Dendritic cell treated with granulocyte-macrophage colony-stimulating factor and Interleukin-4, amounts not matched to agents 40 ng/mL and 50 ng/mL, for 4 days (primary cell): Measurements from ENCODE around the gene MYO16.

ENCODE experiments used
- H3K27ac Mint-ChIP-seq: one replicate; pipeline ENCODE4 v1.8.0; 2022; ENCODE audit warnings: mild to moderate bottlenecking, mixed read lengths
- H3K27me3 Mint-ChIP-seq: one replicate; pipeline ENCODE4 v1.8.0; 2022; ENCODE audit warnings: mild to moderate bottlenecking, mixed read lengths
- H3K36me3 Mint-ChIP-seq: one replicate; pipeline ENCODE4 v1.8.0; 2022; ENCODE audit warnings: low read depth, mixed read lengths
- H3K4me1 Mint-ChIP-seq: one replicate; pipeline ENCODE4 v1.8.0; 2022; ENCODE audit warnings: low read depth, mixed read lengths
- H3K4me3 Mint-ChIP-seq: one replicate; pipeline ENCODE4 v1.8.0; 2022; ENCODE audit warnings: mild to moderate bottlenecking, moderate library complexity, mixed read lengths
- H3K9me3 Mint-ChIP-seq: one replicate; pipeline ENCODE4 v1.8.0; 2022; ENCODE audit warnings: mixed read lengths
- intact Hi-C: fragments of 100-400 bp; cut with micrococcal nuclease; formaldehyde crosslinking; loops from one replicate; pipeline ENCODE4 v1.15.0; 2022

Gene MYO16

DNA sequence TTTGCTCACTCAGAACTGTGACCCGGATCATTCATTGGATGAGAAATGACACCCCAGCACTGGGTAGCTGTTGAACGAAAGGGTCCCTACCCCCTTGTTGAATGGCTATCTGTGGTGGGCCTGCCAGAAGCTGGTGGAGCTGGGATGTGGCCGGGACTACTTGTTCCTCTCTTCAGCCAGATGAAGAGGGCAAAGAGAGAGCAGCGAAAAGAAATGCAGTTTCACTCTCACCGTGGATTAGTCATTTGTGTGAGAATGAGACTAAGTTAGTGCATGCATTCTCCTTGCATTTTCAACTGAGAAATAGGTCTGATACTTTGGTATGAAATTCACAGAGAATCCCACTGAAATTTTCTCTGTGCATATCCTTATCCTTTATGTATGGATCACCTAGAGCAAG is 603.9 kb downstream of the MYO16 start:
- no peak overlapping the region for H3K4me3 Mint-ChIP-seq
- H3K4me1 Mint-ChIP-seq = no peaks in the 10 kb centered on the region
- intact Hi-C loops = no loop called here
- no peak overlapping the region for H3K27ac Mint-ChIP-seq
- peaks cover 17% of the 10 kb centered on the region for H3K9me3 Mint-ChIP-seq
- no peaks in the 10 kb centered on the region for H3K27me3 Mint-ChIP-seq
- no peaks in the 10 kb centered on the region for H3K36me3 Mint-ChIP-seq

DNA sequence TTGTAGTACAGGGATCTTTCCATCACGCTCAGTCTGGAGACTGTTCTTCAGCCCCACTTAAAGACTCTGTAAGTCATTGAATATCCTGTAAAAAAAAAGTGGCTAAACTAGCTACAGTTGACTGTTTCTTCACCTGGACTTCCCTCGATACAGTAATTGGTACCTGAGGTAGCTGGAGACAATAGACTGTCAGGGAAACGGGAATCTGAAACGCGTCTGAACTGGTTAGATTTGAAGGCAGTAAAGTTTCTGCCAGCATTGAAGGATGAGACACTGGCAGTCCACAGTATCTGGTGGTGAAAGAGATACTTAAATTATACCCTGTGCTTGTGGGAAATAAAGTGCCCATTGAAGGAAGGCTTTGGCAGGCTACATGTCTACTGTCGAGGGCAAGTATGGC is 606.5 kb downstream of the MYO16 start:
- Mint-ChIP-seq H3K27me3 (no peaks in the 10 kb centered on the region), H3K4me3 (no peak overlapping the region), H3K27ac (no peak overlapping the region), H3K9me3 (no peaks in the 10 kb centered on the region), H3K36me3 (no peaks in the 10 kb centered on the region), H3K4me1 (no peaks in the 10 kb centered on the region)
- intact Hi-C loops = no loop called here

DNA sequence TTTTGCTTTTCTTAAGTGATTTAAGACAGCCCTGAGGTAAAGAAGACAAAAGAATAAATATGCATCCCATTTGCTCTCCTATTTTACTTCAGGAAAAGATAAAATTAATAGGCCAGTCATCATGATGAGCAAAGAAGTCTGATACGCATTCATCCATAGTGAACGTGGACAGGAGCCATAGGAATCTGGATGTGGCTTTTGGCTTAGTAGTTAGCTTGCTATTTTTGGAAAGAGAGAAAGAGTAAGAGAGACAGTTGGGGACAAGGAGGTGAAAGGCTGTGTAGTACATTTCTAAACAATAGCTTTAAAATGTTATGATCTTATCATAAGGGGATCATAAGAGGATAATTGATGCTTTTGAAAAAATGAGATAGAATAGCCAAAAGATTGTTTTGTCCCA is 611.7 kb downstream of the MYO16 start:
- no peaks in the 10 kb centered on the region for H3K4me1 Mint-ChIP-seq
- no peak overlapping the region for H3K27ac Mint-ChIP-seq

DNA sequence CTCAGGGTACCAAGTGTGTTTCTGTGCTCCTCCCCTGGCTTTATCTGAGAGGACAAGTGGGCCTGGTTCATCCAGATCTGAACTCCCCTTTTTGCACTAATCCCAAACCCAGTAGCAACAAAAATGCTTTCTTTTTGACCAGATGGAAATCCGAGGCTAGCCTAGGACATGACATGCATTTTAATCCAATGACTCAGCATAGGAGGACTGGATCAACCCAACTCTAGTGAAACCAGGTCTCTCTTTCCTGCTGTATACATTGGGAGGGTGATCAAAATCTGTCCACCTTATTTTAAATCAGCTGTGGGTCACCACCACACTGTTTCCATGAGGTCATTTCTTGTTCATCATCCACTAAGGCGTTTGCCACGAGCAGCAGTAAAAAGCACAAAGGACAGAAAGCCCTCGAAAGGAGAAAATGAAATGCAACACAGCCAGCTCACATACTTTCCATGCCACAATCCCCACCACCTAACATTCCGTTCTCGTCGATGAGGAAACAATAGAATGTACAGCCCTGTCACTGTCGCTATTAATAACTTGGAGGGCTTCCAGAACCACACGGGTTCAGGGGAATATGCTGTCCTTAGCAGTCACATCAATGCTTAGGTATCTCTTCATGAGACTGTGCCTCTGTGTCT is 614.0 kb downstream of the MYO16 start:
- intact Hi-C loops = no loop called here
- H3K36me3 Mint-ChIP-seq = no peaks in the 10 kb centered on the region
- H3K27me3 Mint-ChIP-seq = peaks cover 7% of the 10 kb centered on the region

More for the DNA sequence above, 611.7 kb downstream of the MYO16 start:
- no peak overlapping the region for H3K4me3 Mint-ChIP-seq
- H3K9me3 Mint-ChIP-seq = no peaks in the 10 kb centered on the region
- H3K27me3 Mint-ChIP-seq = peaks cover 7% of the 10 kb centered on the region
- no peaks in the 10 kb centered on the region for H3K36me3 Mint-ChIP-seq
- intact Hi-C loops = no loop called here

DNA sequence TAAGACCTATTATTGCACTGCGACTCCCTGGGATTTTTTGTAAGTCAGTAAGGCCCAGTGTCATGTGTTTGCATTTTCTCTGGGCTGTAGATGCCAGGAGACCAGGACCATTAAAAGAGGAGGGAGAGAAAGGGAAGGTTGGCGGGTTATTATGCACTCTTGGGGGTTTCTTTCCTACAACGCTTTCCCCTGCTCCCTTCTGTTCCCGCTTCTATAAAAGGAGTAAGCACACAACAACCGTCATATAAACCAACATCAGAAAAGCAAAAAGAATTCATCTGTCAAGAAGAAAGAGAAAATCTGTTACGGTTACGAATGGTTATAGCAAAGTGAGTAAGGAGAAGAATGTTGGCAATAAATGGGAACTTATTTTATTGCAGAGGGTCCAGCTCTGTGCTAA is 615.2 kb downstream of the MYO16 start:
- peaks cover 7% of the 10 kb centered on the region for H3K27me3 Mint-ChIP-seq
- H3K9me3 Mint-ChIP-seq = no peaks in the 10 kb centered on the region
- intact Hi-C loops = no loop called here
- H3K36me3 Mint-ChIP-seq = no peaks in the 10 kb centered on the region
- H3K4me3 Mint-ChIP-seq = no peak overlapping the region
- no peak overlapping the region for H3K27ac Mint-ChIP-seq
- no peaks in the 10 kb centered on the region for H3K4me1 Mint-ChIP-seq

More for the DNA sequence above, 614.0 kb downstream of the MYO16 start:
- Mint-ChIP-seq H3K4me1 (no peaks in the 10 kb centered on the region), H3K4me3 (no peak overlapping the region), H3K27ac (no peak overlapping the region), H3K9me3 (no peaks in the 10 kb centered on the region)

DNA sequence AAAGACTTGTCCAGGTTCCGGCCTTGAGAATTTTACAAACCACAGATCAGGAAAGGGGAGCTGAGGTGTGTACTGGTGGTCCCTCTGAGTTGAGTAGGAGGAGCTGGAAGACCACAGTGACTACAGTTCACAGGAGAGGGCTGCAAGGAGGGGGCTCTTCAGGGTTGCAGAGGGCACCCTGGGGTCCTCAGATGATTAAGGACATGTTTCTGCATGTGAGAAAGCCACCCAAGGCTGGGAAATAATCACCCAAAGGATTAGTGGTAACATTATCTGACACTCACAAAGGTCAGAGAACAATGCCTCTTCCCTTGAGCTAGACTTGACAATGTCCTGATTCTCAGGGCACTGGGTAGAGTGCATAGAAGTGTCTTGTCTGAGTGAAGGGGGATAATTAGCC is 616.6 kb downstream of the MYO16 start:
- Mint-ChIP-seq H3K27ac (no peak overlapping the region), H3K4me1 (no peaks in the 10 kb centered on the region), H3K36me3 (no peaks in the 10 kb centered on the region), H3K4me3 (no peak overlapping the region), H3K27me3 (peaks cover 7% of the 10 kb centered on the region), H3K9me3 (no peaks in the 10 kb centered on the region)
- intact Hi-C loops = no loop called here

DNA sequence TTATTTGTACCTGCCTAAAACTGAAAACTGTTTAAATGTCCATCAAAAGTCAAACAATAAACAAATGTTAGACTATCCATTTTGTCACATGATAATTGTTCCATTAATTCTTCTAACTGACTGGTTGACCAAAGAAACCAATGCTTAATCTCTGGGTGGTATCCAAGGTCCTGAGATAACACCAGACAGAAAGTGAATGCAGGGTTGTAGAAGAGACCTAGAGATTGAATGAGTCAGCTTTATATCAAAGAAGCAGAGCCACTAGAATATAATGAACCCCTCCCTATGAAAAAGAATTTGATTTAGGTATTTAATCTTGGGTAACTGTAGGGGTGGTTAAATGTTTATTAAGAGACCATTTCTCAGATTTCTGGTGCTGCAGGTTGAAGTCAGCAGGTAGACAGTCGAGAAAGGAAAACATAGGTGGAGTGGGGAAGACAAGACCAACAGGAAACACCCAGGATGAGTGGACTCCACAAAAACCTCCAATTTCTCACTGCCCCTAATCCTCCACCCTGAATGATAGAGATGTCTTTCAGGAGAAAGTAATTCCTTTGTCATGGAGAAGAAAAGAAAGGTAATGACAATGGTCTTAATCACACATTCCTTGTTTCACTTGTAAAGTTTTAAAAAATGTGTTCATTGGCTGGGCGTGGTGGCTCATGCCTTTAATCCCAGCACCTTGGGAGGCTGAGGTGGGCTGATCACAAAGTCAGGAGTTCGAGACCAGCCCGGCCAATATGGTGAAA is 620.5 kb downstream of the MYO16 start:
- Mint-ChIP-seq H3K27me3 (peaks cover 4% of the 10 kb centered on the region), H3K36me3 (no peaks in the 10 kb centered on the region), H3K27ac (no peak overlapping the region), H3K4me3 (no peak overlapping the region), H3K4me1 (no peaks in the 10 kb centered on the region), H3K9me3 (no peaks in the 10 kb centered on the region)
- intact Hi-C loops = no loop called here

DNA sequence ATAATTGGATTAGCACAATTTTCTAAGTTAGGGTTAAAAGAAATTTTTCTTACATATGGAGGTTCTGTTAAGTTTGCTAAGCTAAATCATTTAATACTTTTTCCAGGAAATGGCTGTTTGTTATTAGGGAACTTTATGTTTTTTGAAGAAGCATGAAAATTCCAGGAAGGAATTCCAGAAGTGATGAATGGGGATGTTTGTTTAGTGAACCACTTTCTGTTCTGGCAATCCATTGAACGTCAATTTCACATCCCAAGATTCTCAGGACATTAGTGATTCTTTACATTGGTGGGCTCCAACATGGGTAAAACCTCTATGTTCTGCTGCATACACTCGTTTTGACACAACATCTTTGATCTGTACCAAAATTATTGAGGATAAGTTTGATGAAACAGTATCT is 622.5 kb downstream of the MYO16 start:
- Mint-ChIP-seq H3K4me1 (no peaks in the 10 kb centered on the region), H3K27me3 (peaks cover 2% of the 10 kb centered on the region), H3K36me3 (no peaks in the 10 kb centered on the region), H3K4me3 (no peak overlapping the region), H3K27ac (no peak overlapping the region), H3K9me3 (no peaks in the 10 kb centered on the region)
- intact Hi-C loops = no loop called here

DNA sequence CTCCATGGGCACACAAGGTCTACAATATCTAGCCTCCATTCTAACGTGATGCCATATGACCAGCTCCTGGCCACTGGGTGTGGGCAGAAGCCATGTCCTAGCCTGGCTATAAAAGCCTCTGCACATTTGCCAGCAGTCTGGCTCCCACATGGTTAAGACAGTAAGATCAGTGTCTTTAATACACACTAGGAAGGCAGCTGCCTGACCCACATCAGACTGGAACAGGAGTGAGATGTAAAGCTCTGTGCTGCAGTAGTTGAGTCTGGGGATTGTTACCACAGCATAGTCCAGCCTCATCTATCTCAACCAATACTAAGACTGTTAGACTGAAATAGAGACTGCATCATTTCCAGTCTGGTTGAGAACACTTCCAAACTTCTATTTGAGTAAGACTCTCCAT is 623.9 kb downstream of the MYO16 start:
- H3K4me3 Mint-ChIP-seq = no peak overlapping the region
- intact Hi-C loops = no loop called here
- peaks cover 2% of the 10 kb centered on the region for H3K27me3 Mint-ChIP-seq
- H3K36me3 Mint-ChIP-seq = no peaks in the 10 kb centered on the region
- no peak overlapping the region for H3K27ac Mint-ChIP-seq
- no peaks in the 10 kb centered on the region for H3K4me1 Mint-ChIP-seq
- H3K9me3 Mint-ChIP-seq = no peaks in the 10 kb centered on the region

DNA sequence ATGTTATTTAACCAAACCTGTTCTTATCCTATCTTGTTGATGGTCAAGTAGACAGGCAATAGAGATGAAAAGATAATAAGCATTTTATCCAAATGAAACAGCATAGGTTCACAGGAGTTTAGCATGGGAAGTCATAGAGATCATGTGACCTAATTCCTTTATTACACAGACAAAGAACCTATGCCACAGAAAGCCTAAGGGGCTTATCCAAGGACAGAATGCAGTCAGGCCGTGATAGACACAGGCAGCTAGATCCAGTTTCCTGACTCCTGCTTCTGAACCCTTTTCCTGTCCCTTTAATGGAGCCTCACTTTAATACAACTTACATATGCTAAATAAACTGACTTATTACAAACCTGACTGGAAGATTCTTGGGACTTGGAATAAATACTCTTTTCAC is 624.9 kb downstream of the MYO16 start:
- Mint-ChIP-seq H3K4me3 (no peak overlapping the region), H3K4me1 (no peaks in the 10 kb centered on the region), H3K36me3 (no peaks in the 10 kb centered on the region), H3K27me3 (peaks cover 2% of the 10 kb centered on the region), H3K27ac (no peak overlapping the region), H3K9me3 (no peaks in the 10 kb centered on the region)
- intact Hi-C loops = no loop called here

DNA sequence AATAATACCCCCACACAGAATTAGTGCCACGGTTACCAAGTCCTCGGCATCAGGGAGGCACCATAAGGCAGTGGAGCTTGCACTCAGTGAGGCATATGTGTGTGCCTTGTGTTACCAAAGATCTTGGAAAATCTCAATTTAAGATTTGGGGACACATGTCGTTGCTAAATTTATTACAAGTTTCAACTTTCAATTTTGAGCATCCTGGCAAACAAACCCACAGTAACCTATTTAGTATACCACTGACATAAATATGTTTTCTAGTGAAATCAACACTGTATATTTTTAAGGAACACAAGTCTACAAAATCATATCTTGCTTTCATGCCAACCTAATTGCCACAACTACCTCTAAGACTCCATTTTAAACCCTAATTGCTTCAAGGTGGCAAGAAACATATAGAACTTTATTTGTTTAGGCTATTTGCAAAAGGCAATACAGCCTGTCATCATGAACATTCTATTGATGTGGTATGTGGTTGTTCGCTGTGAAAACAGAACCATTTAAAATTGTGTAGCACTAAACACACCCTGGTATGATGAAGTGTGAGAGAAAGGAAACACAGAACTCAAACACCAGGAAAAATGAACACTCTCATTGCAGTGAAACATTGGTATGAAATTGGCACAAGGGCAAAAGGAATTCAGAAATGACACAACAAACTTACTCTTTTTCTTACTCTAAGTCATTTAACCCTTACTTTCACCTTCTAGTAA is 625.9 kb downstream of the MYO16 start:
- Mint-ChIP-seq H3K27ac (no peak overlapping the region), H3K4me3 (no peak overlapping the region), H3K9me3 (no peaks in the 10 kb centered on the region), H3K36me3 (no peaks in the 10 kb centered on the region), H3K27me3 (peaks cover 2% of the 10 kb centered on the region), H3K4me1 (no peaks in the 10 kb centered on the region)
- intact Hi-C loops = no loop called here

DNA sequence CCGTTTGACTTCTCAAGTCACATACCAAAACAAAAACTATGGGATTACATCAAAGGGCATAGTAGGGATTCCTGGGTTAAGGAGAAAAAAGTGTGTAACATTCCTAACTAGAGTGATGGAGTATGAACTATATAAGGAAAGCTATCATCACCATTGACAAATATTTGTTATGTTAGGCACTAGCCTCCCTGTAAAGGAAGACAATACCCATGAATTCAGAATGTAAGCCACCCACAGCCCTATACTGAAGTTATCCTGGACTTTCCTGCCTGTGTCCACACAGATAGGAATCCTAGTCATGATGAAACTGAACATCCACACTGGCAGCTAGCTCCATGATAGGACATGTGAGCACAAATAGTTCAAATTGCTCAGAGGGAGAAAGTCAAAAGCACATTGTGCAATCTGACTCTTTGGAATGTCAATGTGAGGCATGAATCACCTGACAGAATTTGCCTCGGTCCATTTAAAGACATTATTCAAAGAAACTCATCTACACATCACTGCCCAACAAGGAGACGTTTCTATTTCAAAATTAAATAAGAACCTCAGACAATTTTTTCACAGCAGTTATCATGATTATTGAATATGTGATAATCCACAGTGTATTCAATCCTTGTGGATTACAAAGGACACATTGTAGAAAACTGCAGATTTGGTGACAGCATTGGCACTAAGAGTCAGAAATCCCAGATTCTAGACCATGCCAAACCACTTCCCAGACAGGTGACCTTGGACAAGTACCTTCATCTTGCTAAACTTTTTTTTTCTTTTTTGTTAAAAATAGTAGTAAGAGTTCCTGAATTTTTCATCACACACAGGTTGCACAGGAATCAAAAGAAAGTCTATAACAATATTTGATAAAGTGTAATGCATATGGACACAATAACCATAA is 627.7 kb downstream of the MYO16 start:
- H3K4me1 Mint-ChIP-seq = no peaks in the 10 kb centered on the region

More for the DNA sequence above, 627.7 kb downstream of the MYO16 start:
- Mint-ChIP-seq H3K27ac (no peak overlapping the region), H3K36me3 (no peaks in the 10 kb centered on the region), H3K9me3 (no peaks in the 10 kb centered on the region), H3K27me3 (peaks cover 2% of the 10 kb centered on the region), H3K4me3 (no peak overlapping the region)
- intact Hi-C loops = no loop called here
